GM21529 (cell line): ENCODE results near the gene KIF21A.
A peak's percentile ranks its signal among the peaks of the same experiment; 100 is the strongest.
"Not testable (repeated sequence)": the region's sequence is repeated elsewhere in the genome, so short reads cannot be mapped to it uniquely, and the experiment has no call there.

Experiments
- ATAC-seq: cut with Tn5 transposase; IDR thresholded peaks from one replicate; pipeline ENCODE4 v1.9.1; 2021; ENCODE audit not compliant: unreplicated experiment

KIF21A gene

GRCh38 chr12:39443081-39443928, at the start of gene KIF21A:
Gene KIF21A (minus strand): TSS chr12:39443120. CDS start chr12:39442970, 150 bp downstream.
- peak; percentile 93 for ATAC-seq

- ATAC-seq = no peak
Observed at GRCh38 chr12:39490500-39491282, 47.8 kb upstream of the KIF21A start.

GRCh38 chr12:39483597-39483996, 40.7 kb upstream of the KIF21A start:
- ATAC-seq = no peak

- no peak for ATAC-seq
Observed at GRCh38 chr12:39483042-39483441, 40.1 kb upstream of the KIF21A start.

- no peak for ATAC-seq
Observed at GRCh38 chr12:39476894-39477293, 34.0 kb upstream of the KIF21A start.

GRCh38 chr12:39476121-39476520, 33.2 kb upstream of the KIF21A start:
- no peak for ATAC-seq

- not testable (repeated sequence) for ATAC-seq
Observed at GRCh38 chr12:39475136-39475535, 32.2 kb upstream of the KIF21A start.

GRCh38 chr12:39467432-39467870, 24.5 kb upstream of the KIF21A start:
- ATAC-seq = peak; percentile 83

- ATAC-seq = no peak
Observed at GRCh38 chr12:39464976-39465695, 22.2 kb upstream of the KIF21A start.

GRCh38 chr12:39461059-39461458, 18.1 kb upstream of the KIF21A start:
- ATAC-seq = no peak

- ATAC-seq = no peak
Observed at GRCh38 chr12:39459027-39459434, 16.1 kb upstream of the KIF21A start.

- ATAC-seq = no peak
Observed at GRCh38 chr12:39451977-39452376, 9.1 kb upstream of the KIF21A start.

GRCh38 chr12:39448038-39448437, 5.1 kb upstream of the KIF21A start:
- no peak for ATAC-seq

- ATAC-seq = no peak
Observed at GRCh38 chr12:39443929-39444209, 949 bp upstream of the KIF21A start.

- ATAC-seq = peak; percentile 36
Observed at GRCh38 chr12:39442831-39443080, 164 bp downstream of the KIF21A start.

- peak; percentile 33 for ATAC-seq
Observed at GRCh38 chr12:39441963-39442830, 723 bp downstream of the KIF21A start.

GRCh38 chr12:39441189-39441962, 1.5 kb downstream of the KIF21A start:
- ATAC-seq = no peak

GRCh38 chr12:39440781-39441180, 2.1 kb downstream of the KIF21A start:
- ATAC-seq = no peak

GRCh38 chr12:39440101-39440500, 2.8 kb downstream of the KIF21A start:
- no peak for ATAC-seq

- no peak for ATAC-seq
Observed at GRCh38 chr12:39435531-39435930, 7.4 kb downstream of the KIF21A start.
